Right renal cortex interstitium (tissue), 3 donors: Measurements from ENCODE around the gene KLK10. TPM values are rescaled to one million over a fixed set of nuclear protein-coding genes. Genes with fewer than 3 reads are reported as not detected.
"Not testable (repeated sequence)": the region's sequence is repeated elsewhere in the genome, so short reads cannot be mapped to it uniquely, and the experiment has no call there.

Experiments used
- DNase-seq, 3 donors: peaks; one replicate each; pipeline ENCODE4 v3.0.0-alpha.2; 2013; ENCODE audit warnings: low read depth in 3 of 3, low spot score in 2 of 3
- polyA plus RNA-seq, 3 donors: library from polyadenylated mRNA; unstranded; fragments of 120-200 nt; gene quantifications; one replicate each; pipeline ENCODE4 v1.2.1, GENCODE V29; 2013; ENCODE audit not compliant: insufficient read length in 3 of 3

The KLK10 gene
- polyA plus RNA-seq, 3 donors: 0.15 to 0.19 (median 0.18) TPM

DNA sequence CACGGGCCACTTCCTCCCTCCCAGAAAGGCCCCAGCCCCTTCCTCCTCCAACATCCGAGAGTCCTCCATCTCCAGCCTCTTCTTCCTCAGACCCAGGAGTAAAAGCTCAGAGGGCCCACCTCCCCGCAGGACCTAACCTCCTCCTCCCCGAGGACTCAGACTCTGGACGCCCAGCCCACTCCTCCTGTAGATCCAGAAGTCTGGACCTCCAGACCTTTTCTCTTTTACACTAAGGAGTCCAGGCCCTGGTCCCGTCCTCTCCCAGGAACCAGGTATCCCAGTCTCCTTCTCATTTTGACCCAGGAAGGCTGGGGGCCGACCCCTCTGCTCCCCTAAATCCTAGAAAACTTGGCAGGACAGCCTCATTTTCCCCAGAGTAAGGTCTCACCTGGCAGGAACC, 16.2 kb downstream of the KLK10 start:
- no peak for DNase-seq

DNA sequence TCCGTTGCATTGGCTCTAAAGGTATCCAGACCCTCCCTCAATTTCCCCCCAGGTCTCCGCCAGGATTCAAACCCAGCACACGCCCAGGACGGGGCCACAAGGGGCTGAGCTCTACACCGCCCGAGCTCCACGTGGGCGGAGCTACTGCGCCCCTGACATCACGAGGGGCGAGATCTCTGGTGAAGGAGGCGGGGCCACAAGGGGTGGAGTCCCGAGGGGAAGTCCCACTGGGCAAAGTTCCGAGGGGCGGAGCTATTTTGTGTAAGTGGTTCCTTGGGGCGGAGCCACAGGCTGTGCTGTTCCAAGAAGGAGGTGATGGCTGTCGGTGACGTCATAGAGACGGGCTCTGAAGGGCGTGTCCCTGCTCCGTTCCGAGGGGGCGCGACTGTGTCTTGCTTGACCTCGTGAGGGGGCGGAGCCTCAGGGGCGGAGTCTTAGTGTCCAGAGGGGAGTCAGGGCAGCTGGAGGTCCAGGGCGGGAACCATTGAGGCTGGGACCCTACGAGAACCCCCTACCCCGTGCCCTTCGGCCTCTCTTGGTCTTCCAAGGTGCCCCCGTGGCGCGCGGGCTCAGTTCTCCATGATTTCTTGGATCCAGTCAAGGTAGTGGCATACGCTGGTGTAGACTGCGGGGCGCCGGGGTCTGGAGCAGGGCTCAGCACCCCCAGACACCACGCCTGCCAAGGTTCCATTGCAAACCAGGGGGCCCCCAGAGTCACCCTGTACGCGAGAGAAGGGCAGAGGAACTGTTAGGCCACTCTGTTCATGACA, 16.8 kb downstream of the KLK10 start:
- no peak for DNase-seq

DNA sequence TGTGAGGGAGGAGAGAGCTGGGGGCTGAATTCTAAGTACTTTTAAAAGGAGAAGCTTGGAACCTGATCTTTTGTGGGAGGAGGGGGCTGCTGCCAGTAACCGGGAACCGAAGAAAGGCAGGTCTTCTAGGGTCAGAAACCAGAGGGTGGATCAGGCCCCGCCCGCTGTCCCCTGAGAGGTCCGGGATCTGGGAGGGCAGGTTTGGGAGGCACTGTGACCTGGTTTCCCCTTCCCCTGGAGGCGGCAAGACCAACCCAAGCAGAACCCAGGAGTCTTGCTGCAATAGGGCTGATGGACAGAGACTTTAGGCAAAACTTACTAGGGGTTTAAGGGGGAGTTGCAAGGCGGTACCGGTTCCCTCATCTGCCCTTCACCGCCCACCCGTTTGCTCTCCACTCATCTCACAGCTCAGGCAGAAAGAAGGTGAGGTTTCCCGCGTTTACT, 17.4 kb downstream of the KLK10 start:
- no peak for DNase-seq

DNA sequence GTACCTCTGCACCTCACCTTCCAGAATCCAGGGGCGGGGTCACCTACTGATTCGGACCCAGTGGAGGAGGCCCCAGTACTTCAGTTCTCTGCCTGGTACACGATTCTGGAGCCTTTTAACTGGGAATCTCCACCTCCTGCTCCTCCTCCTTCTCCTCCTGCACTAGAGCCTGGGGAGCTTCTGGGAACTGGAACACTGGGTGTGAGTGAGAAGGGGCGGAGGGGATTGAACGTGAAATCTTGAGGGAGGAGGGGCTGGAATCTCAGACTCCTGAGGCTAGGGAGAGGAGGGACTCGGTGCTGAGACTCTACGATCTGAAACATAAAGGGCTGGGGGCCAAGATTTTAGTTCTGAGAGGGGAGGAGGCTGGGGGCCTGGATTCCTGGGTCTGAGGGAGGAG, 18.0 kb downstream of the KLK10 start, which contains the start of gene KLK8:
Gene KLK8 (minus strand): TSS at position 90 of the 400 bp plus-strand sequence. CDS start 437 bp downstream, outside the sequence.
- no peak for DNase-seq

DNA sequence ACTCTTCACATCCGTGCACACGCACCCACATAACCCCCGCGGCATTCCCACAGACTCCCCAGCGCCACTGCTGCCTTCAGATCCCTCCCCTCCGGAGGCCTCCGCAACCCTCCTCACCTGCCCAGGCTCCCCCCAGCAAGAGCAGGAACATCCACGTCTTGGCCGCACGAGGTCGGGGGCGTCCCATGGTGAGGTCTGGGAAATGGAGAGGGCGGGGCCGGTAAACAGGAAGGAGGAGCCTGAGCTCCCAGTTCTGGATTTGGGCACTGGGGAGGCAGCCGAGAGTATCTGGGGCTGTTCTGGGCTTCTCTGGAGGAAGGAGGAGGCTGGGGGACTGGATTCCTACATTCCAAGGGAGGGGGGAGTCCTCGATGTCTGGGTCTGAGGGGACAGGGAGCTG, 18.5 kb downstream of the KLK10 start:
- no peak for DNase-seq

DNA sequence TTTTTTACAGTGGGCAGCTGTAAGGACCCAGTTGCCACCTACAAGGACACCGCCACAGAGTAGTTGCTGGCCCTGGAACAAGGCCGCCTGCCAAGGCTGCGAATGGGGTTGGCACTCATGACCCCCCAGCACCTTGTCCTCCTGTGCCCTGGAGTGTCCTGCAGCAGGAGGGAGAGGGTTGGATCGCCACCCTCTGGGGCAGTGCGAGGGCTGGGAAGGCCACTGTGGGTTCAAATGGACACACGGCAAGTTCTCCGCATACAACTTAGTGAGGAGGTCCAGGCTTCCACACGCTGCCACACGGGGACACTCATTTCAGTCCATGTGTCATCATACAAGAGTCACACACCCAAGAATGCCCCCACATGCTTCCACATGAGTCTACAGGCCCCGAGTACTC, 19.1 kb downstream of the KLK10 start:
- DNase-seq: no peak

DNA sequence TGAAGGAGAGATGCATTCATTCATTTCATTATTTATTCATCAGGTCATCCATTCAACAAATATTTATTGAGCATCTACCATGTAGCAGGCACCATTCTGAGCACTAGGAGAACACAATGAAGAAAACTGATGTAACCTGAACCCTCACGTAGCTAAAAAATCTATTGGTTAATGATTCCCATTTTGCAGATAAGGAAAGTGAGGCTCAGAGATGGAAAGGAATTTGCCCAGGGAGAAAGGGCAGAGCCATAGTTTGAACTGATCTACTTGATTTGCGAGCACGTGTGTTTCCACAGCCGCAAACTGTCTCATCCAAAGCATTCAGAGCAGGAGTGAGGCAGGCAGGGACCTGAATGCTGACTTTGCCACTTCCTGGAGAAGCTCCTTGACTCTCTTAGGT, 20.8 kb downstream of the KLK10 start:
- DNase-seq: no peak

DNA sequence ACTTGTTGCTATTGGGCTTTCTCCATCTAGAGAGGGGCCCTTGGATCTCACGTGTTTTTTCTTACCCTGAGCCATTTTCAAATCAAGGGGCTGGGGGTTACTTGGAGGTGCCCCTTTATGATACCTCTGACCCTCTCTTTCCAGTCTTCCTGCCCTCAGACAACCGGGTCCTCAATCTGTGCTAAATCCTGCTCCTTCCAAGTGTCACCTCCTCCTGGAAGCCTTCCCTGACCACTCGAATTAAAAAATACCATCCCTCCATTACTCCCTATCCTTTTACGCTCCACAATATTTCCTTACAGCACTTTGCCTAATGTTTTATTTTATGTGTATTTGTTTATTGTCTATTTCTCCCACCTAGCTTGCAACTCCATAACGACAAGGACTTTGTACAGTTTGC, 21.4 kb downstream of the KLK10 start:
- DNase-seq: no peak

DNA sequence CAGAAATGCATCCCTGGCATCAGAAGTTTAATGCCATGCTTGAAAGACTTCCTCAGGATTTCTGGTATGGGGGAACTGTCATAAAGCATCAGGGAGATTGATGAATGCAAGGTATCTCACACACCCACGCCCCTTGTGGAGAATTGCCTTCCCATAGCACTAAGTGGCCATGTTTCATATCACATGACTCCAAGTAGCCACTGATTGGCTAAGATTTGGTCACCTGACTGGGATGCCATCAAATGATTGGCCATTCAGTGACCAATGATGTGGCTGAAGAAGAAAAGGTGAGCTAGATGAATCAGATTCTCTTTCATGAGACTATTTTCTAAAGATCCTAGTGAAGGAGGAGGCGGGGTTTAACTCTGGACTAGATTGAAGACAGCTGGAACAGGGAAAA, 25.4 kb downstream of the KLK10 start:
- no peak for DNase-seq

DNA sequence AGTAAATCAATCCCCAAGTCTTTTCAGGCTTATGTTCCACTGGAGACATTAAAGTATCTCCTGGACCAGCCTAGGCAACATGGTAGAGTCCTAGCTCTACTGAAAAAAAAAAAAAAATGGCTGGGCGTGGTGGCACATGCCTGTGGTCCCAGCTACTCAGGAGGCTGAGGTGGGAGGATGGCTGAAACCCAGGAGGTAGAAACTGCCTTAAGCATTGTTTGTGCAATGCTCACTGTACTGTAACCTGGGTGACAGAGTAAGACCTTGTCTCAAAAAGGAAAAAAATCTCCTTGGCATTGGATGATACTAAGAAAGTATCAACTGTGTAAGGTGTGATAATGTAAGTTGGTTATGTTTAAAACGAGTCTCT, 26.9 kb downstream of the KLK10 start:
- DNase-seq: no peak

DNA sequence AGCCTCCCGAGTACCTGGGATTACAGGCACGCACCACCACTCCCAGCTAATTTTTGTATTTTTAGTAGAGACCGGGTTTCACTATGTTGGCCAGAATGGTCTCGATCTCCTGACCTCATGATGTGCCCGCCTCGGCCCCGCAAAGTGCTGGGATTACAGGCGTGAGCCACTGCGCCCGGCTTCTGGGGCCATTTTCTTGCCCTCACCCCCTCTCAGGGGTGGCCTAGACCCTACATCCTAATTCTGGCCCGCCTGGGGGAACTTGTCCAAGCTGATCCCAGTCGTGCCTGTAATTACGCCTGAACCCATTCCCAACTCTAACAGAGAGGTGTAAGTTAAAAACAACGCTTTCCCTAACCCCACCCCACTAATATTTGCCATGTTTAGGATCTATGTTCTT, 35.1 kb downstream of the KLK10 start:
- DNase-seq: not testable (repeated sequence)

DNA sequence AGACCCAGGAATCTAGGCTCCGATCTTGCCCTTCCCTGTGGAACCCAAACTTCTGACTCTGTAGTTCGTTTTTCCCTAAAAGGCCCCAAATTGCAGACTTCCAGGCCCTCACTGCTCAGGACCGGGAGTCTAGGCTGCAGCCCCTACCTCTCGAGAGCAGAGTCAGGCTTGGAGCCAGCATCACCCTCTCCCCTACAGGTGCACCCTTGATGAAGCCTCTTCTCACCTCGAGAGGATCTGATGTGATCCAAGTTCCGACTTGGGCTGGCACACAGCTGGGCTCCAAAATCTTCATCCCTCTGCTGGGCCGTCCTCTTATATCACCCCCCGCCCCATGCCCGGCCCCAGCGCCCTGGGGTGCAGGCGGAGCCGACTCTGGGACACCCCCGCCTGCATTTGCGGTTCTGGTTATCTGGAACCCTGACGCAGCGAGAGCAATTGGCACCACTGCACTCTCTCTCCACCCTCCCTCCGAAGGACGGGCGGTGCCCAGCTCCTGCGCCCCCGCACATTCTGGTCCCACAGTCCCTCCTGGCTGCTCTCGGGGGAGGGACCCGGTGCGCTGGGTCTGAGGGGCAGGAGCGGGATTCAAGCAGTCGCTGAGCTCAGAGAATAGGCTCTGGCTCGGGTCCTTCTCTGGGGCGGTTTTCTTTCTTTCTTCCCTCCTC, 35.8 kb downstream of the KLK10 start, which contains the start of gene KLK7:
Gene KLK7 (minus strand): TSS at position 293 of the 668 bp plus-strand sequence. CDS start 1,518 bp downstream, outside the sequence.
- DNase-seq: no peak

DNA sequence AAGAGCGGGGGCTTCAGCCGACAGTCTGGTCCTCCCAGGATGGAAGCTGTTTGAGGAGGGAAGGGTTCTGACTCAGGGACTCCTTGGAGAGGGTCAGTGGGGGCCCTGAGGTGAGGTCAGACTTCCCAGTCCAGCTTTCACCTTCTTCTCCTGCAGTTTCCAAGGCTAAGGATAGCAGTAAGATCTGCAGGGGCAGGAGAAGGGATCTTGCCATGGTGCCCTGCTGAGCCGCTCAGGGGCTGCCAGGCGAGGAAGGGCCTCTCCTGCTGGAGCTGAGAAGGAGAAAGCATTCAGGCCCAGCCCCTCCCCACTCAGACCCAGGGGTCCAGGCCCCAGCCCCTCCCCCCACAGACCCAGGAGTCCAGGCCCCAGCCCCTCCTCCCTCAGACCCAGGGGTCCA, 37.3 kb downstream of the KLK10 start:
- DNase-seq: no peak

DNA sequence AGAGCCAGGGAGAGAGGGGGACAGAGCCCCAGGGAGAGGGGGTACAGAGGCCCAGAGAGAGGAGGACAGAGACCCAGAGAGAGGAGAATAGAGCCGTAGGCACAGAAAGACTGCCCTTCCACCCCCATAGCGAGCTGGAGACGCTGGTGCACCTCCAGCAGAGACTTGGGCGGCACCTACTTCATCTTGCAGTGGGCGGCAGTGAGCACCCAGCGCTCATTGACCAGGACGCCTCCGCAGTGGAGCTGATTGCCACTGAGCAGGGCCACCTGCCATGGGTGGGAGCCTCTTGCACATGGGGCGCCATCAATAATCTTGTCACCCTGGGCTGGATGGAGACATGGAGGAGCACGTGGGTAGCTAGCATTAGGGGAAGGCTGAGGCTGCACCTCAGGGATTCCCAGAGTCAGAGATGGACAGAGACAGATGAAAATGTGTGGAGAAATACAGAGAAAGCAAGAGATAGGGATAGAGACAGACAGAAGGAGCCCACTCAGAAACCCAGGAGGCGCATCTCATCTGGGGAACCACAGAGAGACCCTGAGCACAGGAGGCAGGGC, 37.8 kb downstream of the KLK10 start:
- DNase-seq: no peak

DNA sequence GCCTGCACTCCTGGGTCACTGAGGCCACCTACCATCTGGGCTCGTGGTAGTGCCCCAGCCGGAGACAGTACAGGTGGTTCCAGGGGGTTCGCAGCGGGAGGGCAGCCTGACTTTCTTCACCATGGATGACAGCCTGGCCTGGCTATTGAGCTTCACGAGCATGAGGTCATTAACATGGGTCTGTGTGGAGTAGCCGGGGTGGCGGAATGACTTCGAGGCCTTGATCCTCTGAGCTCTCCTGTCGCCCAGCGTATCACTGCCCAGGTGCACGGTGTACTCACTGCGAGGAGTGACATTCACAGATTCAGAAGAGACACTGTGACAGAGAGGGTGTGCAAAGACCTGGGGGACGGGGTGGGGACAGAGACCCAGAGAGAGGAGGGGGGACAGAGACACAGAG, 39.3 kb downstream of the KLK10 start:
- DNase-seq: no peak

DNA sequence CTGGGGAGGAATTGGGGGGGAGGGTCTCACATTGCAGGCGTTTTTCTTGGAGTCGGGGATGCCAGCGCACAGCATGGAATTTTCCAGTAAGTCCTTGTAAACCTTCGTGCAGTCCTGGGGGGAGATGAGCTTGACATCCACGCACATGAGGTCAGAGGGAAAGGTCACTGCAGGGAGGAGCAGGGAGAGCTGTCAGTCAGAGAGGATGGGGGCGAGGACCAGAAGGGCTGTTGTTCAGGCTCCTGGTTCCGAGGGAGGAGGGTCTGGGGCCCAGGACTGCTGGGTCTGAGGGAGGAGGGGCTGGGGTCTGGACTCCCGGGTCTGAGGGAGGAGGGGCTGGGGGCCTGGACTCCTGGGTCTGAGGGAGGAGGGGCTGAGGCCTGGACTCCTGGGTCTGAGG, 39.8 kb downstream of the KLK10 start:
- no peak for DNase-seq

DNA sequence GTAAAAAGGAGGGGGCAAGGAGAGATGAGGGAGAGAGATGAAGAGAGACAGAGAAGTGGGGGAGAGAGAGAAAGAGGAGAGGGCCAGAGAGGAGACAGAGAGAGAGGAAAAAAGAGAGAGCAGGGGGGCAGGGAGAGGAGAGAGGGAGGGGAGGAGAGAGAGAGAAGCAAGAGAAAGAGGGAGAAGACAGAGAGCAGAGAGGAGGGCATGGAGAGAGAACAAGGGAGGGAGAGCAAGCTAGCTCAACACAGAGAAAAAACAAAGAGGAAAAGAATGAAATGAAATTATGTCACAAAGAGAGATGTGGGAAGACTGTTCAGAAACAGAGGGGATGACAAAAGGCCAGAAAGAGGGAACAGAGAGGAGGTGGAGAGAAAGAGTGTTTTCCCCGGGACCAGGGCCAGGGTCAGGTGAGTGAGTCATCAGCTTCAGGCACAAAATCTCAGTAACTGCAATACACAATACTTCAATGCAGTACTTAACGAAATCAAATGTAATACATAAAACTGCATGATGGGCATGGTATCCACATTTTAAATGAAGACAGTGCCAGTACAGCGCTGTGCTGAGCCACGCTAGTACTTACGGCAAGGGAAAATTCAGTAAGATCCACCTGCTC, 40.6 kb downstream of the KLK10 start:
- DNase-seq: no peak

DNA sequence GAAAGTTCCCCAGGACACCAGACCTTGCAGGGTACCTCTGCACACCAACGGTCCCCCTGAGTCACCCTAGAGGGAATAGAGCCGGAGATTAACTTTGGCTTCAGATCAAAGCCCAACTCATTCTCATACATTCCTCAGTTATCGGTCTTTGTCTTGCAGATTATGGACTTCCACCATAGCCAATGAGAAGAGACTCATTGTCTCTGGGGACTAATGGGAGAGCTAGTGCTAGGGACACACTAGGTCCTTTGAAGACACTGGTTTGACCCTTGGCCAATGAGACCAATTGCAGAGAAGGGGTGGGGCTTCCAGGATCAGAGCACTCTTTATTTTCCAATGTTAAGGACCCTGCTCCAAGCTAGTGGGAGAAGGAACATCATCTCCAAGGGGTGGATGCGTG, 41.9 kb downstream of the KLK10 start:
- no peak for DNase-seq

DNA sequence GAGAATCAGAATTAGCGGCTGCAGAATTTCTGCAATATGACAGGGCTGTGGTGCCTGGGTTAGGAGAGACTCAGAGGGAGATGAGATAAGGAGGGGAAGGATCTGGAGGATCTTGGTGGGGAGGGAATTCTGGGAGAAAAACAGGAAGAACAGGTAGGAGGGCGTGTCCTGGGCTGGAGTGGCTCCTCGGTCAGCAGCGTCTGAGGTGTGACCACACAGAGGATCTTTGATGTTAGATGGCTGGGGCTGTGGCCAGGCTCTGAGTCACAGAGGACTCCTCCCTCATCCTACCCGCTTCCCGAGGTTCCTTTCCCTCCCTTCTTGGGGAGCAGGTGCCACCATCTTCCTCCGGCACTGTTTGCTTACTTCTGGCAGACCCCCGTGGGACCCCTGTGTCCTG, 43.7 kb downstream of the KLK10 start:
- DNase-seq: no peak

DNA sequence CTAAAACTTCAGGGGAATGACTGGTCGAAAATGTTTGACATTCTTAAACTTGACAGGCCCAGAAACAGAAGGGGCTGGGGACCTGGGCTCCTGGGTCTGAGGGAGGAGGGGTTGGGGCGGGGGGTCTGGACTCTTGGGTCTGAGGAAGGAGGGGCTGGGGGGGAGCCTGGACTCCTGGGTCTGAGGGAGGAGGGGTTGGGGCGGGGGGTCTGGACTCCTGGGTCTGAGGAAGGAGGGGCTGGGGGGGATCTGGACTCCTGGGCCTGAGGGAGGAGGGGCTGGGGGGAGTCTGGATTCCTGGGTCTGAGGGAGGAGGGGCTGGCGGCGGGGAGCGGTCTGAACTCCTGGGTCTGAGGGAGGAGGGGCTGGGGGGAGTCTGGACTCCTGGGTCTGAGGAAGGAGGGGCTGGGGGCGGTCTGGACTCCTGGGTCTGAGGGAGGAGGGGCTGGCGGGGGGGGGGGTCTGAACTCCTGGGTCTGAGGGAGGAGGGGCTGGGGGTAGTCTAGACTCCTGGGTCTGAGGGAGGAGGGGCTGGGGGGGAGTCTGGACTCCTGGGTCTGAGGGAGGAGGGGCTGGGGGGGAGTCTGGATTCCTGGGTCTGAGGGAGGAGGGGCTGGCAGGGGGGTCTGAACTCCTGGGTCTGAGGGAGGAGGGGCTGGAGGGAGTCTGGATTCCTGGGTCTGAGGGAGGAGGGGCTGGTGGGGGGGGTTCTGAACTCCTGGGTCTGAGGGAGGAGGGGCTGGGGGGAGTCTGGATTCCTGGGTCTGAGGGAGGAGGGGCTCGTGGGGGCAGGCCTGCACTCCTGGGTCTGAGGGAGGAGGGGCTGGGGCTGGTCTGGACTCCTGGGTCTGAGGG, 44.6 kb downstream of the KLK10 start:
- no peak for DNase-seq
